Measurements from ENCODE around the gene MUC5B. TPM values are rescaled to one million over a fixed set of nuclear protein-coding genes. Genes with fewer than 3 reads are reported as not detected.
"Not testable (repeated sequence)": the region's sequence is repeated elsewhere in the genome, so short reads cannot be mapped to it uniquely, and the experiment has no call there.

The MUC5B gene
- total RNA-seq, 2 experiments from 2014 or later = not detected

GRCh38 chr11:1242289-1242688 lies 19.4 kb downstream of the MUC5B start:
- Mint-ChIP-seq H3K4me3 (no peak overlapping the region), H3K27ac (no peak overlapping the region), H3K9me3 (ENCODE audit: low read depth) (peaks cover 2% of the 10 kb centered on the region), H3K36me3 (no peaks in the 10 kb centered on the region), H3K27me3 (no peaks in the 10 kb centered on the region), H3K4me1 (no peaks in the 10 kb centered on the region)
- CTCF ChIA-PET = no interaction called here
- DNase-seq (no peak), ATAC-seq (no peak)

GRCh38 chr11:1242751-1243150 lies 19.9 kb downstream of the MUC5B start:
- H3K27me3 Mint-ChIP-seq; H3K4me3 Mint-ChIP-seq; ATAC-seq; H3K36me3 Mint-ChIP-seq; H3K4me1 Mint-ChIP-seq; H3K27ac Mint-ChIP-seq; CTCF ChIA-PET; H3K9me3 Mint-ChIP-seq (ENCODE audit: low read depth); DNase-seq: not testable (repeated sequence)

- H3K27ac Mint-ChIP-seq; H3K27me3 Mint-ChIP-seq; H3K36me3 Mint-ChIP-seq; ATAC-seq; DNase-seq; H3K4me3 Mint-ChIP-seq; CTCF ChIA-PET; H3K9me3 Mint-ChIP-seq (ENCODE audit: low read depth); H3K4me1 Mint-ChIP-seq: not testable (repeated sequence)
Measured at GRCh38 chr11:1243521-1243920, 20.7 kb downstream of the MUC5B start.

- H3K27me3 Mint-ChIP-seq, CTCF ChIA-PET: not testable (repeated sequence)
Measured at GRCh38 chr11:1244557-1244956, 21.7 kb downstream of the MUC5B start.

GRCh38 chr11:1245717-1246116 lies 22.9 kb downstream of the MUC5B start:
- H3K9me3 Mint-ChIP-seq (ENCODE audit: low read depth); DNase-seq; H3K4me3 Mint-ChIP-seq; ATAC-seq; CTCF ChIA-PET; H3K27ac Mint-ChIP-seq; H3K36me3 Mint-ChIP-seq; H3K27me3 Mint-ChIP-seq; H3K4me1 Mint-ChIP-seq: not testable (repeated sequence)

More at GRCh38 chr11:1244557-1244956, 21.7 kb downstream of the MUC5B start:
- DNase-seq; H3K27ac Mint-ChIP-seq; H3K36me3 Mint-ChIP-seq; ATAC-seq; H3K4me1 Mint-ChIP-seq; H3K4me3 Mint-ChIP-seq; H3K9me3 Mint-ChIP-seq (ENCODE audit: low read depth): not testable (repeated sequence)

- ATAC-seq; H3K4me3 Mint-ChIP-seq; H3K9me3 Mint-ChIP-seq (ENCODE audit: low read depth); CTCF ChIA-PET; DNase-seq; H3K4me1 Mint-ChIP-seq; H3K36me3 Mint-ChIP-seq; H3K27ac Mint-ChIP-seq; H3K27me3 Mint-ChIP-seq: not testable (repeated sequence)
Measured at GRCh38 chr11:1246301-1246700, 23.4 kb downstream of the MUC5B start.

- H3K4me1 Mint-ChIP-seq; ATAC-seq; H3K27me3 Mint-ChIP-seq; DNase-seq; H3K36me3 Mint-ChIP-seq; H3K4me3 Mint-ChIP-seq; H3K9me3 Mint-ChIP-seq (ENCODE audit: low read depth); CTCF ChIA-PET; H3K27ac Mint-ChIP-seq: not testable (repeated sequence)
Measured at GRCh38 chr11:1247026-1247425, 24.2 kb downstream of the MUC5B start.

GRCh38 chr11:1248951-1249350 lies 26.1 kb downstream of the MUC5B start:
- DNase-seq; CTCF ChIA-PET; ATAC-seq; H3K9me3 Mint-ChIP-seq (ENCODE audit: low read depth); H3K27ac Mint-ChIP-seq; H3K27me3 Mint-ChIP-seq; H3K36me3 Mint-ChIP-seq; H3K4me3 Mint-ChIP-seq; H3K4me1 Mint-ChIP-seq: not testable (repeated sequence)

GRCh38 chr11:1250411-1250810 lies 27.5 kb downstream of the MUC5B start:
- H3K9me3 Mint-ChIP-seq (ENCODE audit: low read depth); H3K27ac Mint-ChIP-seq; ATAC-seq; H3K4me3 Mint-ChIP-seq; H3K4me1 Mint-ChIP-seq; DNase-seq; H3K27me3 Mint-ChIP-seq; H3K36me3 Mint-ChIP-seq; CTCF ChIA-PET: not testable (repeated sequence)

GRCh38 chr11:1251236-1251770 lies 28.4 kb downstream of the MUC5B start:
- H3K36me3 Mint-ChIP-seq = peaks cover 2% of the 10 kb centered on the region
- no peak overlapping the region for H3K4me3 Mint-ChIP-seq
- H3K9me3 Mint-ChIP-seq (ENCODE audit: low read depth) = peaks cover 4% of the 10 kb centered on the region
- no peak overlapping the region for H3K27ac Mint-ChIP-seq
- CTCF ChIA-PET = no interaction called here
- H3K4me1 Mint-ChIP-seq = no peaks in the 10 kb centered on the region
- DNase-seq (no peak), ATAC-seq (no peak)
- no peaks in the 10 kb centered on the region for H3K27me3 Mint-ChIP-seq

- ATAC-seq (no peak), DNase-seq (no peak)
- Mint-ChIP-seq H3K27me3 (no peaks in the 10 kb centered on the region), H3K36me3 (peaks cover 2% of the 10 kb centered on the region), H3K27ac (no peak overlapping the region), H3K4me3 (no peak overlapping the region), H3K4me1 (no peaks in the 10 kb centered on the region), H3K9me3 (ENCODE audit: low read depth) (peaks cover 4% of the 10 kb centered on the region)
- CTCF ChIA-PET = no interaction called here
Measured at GRCh38 chr11:1252371-1253102, 29.7 kb downstream of the MUC5B start.

- Mint-ChIP-seq H3K27me3 (no peaks in the 10 kb centered on the region), H3K4me1 (no peaks in the 10 kb centered on the region), H3K4me3 (no peak overlapping the region), H3K27ac (no peak overlapping the region), H3K9me3 (ENCODE audit: low read depth) (peaks cover 4% of the 10 kb centered on the region), H3K36me3 (peaks cover 2% of the 10 kb centered on the region)
- CTCF ChIA-PET = no interaction called here
- DNase-seq (no peak), ATAC-seq (no peak)
Measured at GRCh38 chr11:1253103-1253485, 30.2 kb downstream of the MUC5B start.

GRCh38 chr11:1254086-1254648 lies 31.3 kb downstream of the MUC5B start:
- CTCF ChIA-PET = no interaction called here
- Mint-ChIP-seq H3K9me3 (ENCODE audit: low read depth) (peaks cover 4% of the 10 kb centered on the region), H3K36me3 (peaks cover 2% of the 10 kb centered on the region), H3K4me1 (no peaks in the 10 kb centered on the region), H3K27me3 (no peaks in the 10 kb centered on the region), H3K27ac (no peak overlapping the region), H3K4me3 (no peak overlapping the region)
- ATAC-seq (no peak), DNase-seq (no peak)

GRCh38 chr11:1254733-1255132 lies 31.9 kb downstream of the MUC5B start:
- H3K27ac Mint-ChIP-seq = no peak overlapping the region
- CTCF ChIA-PET = no interaction called here
- H3K4me1 Mint-ChIP-seq = no peaks in the 10 kb centered on the region
- H3K4me3 Mint-ChIP-seq = no peak overlapping the region
- H3K27me3 Mint-ChIP-seq = no peaks in the 10 kb centered on the region
- H3K36me3 Mint-ChIP-seq = no peaks in the 10 kb centered on the region
- peaks cover 4% of the 10 kb centered on the region for H3K9me3 Mint-ChIP-seq (ENCODE audit: low read depth)
- DNase-seq (no peak), ATAC-seq (no peak)

All from activated CD8-positive, alpha-beta memory T cell treated with anti-CD3 and anti-CD28 coated beads, Interleukin-2, amount 10 ng/mL, durations not matched to agents 7 days and 5 days (primary cell).